Measurements from ENCODE around the gene ADGRF5. TPM values are rescaled to one million over a fixed set of nuclear protein-coding genes. Genes with fewer than 3 reads are reported as not detected.

ADGRF5 gene, protein sequence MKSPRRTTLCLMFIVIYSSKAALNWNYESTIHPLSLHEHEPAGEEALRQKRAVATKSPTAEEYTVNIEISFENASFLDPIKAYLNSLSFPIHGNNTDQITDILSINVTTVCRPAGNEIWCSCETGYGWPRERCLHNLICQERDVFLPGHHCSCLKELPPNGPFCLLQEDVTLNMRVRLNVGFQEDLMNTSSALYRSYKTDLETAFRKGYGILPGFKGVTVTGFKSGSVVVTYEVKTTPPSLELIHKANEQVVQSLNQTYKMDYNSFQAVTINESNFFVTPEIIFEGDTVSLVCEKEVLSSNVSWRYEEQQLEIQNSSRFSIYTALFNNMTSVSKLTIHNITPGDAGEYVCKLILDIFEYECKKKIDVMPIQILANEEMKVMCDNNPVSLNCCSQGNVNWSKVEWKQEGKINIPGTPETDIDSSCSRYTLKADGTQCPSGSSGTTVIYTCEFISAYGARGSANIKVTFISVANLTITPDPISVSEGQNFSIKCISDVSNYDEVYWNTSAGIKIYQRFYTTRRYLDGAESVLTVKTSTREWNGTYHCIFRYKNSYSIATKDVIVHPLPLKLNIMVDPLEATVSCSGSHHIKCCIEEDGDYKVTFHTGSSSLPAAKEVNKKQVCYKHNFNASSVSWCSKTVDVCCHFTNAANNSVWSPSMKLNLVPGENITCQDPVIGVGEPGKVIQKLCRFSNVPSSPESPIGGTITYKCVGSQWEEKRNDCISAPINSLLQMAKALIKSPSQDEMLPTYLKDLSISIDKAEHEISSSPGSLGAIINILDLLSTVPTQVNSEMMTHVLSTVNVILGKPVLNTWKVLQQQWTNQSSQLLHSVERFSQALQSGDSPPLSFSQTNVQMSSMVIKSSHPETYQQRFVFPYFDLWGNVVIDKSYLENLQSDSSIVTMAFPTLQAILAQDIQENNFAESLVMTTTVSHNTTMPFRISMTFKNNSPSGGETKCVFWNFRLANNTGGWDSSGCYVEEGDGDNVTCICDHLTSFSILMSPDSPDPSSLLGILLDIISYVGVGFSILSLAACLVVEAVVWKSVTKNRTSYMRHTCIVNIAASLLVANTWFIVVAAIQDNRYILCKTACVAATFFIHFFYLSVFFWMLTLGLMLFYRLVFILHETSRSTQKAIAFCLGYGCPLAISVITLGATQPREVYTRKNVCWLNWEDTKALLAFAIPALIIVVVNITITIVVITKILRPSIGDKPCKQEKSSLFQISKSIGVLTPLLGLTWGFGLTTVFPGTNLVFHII (N-terminal part only)
- not detected in 2 replicates for total RNA-seq (2014; rRNA removed; shearing (Covaris generic))
- polyA plus RNA-seq (2016; fragmentation: Nextera tagmentation; extraction: Ambion mirVana) = not detected in 2 replicates
- long read RNA-seq = 0 reads

DNA sequence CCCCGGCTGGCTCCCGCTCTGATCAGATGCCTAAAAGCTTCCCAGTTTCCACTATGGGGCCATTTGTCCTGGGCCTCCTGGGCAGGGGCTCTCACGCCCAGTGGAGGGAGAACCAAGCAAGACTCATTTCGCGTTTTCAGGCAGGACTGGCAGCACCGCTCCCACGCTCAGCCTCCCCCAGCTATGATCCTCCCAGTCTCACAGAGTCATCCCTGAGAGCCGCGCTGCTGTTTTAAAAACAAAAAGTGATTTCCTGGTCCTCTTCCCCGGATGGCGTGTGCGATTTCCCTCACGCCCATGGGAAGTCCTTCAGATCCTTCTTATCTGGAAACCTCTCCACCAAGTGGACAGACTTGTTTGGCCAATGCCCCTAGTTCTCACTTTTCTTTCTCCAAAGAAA, at the start of gene ADGRF5:
Gene ADGRF5, minus strand, starts transcription at position 208 of the 400 bp plus-strand sequence. CDS start 15,176 bp downstream, outside the sequence.
- no peaks in the 10 kb centered on the region; the same call in 1 of the 3 replicates for H3K4me1 Mint-ChIP-seq
- H2AFZ ChIP-seq = peak within 1 kb of the TSS; percentile 84
- no peak for ATAC-seq
- TF ChIP-seq POLR2AphosphoS5 (IDR thresholded peaks at IDR 0.05; ENCODE audit: low read depth) (no peak), EZH2 (IDR thresholded peaks at IDR 0.05; ENCODE audit: low read depth, unreplicated experiment) (no peak), CTCF (conservative IDR thresholded peaks at IDR 0.05; ENCODE audit: low read depth in 2 of 2) (no peak), JUNB (IDR thresholded peaks at IDR 0.05; ENCODE audit: unreplicated experiment) (no peak), REST (IDR thresholded peaks at IDR 0.05; ENCODE audit: unreplicated experiment) (no peak), ZNF331 (CRISPR knock-in tag; IDR thresholded peaks at IDR 0.05; ENCODE audit: low read depth) (no peak), STAT1 (IDR thresholded peaks at IDR 0.05; ENCODE audit: unreplicated experiment) (no peak), EZH2phosphoT487 (IDR thresholded peaks at IDR 0.05; ENCODE audit: unreplicated experiment) (no peak)
- TF ChIP-seq, protein P1, sequence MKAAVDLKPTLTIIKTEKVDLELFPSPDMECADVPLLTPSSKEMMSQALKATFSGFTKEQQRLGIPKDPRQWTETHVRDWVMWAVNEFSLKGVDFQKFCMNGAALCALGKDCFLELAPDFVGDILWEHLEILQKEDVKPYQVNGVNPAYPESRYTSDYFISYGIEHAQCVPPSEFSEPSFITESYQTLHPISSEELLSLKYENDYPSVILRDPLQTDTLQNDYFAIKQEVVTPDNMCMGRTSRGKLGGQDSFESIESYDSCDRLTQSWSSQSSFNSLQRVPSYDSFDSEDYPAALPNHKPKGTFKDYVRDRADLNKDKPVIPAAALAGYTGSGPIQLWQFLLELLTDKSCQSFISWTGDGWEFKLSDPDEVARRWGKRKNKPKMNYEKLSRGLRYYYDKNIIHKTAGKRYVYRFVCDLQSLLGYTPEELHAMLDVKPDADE (IDR thresholded peaks at IDR 0.05) = no peak
- TF ChIP-seq, protein P2, sequence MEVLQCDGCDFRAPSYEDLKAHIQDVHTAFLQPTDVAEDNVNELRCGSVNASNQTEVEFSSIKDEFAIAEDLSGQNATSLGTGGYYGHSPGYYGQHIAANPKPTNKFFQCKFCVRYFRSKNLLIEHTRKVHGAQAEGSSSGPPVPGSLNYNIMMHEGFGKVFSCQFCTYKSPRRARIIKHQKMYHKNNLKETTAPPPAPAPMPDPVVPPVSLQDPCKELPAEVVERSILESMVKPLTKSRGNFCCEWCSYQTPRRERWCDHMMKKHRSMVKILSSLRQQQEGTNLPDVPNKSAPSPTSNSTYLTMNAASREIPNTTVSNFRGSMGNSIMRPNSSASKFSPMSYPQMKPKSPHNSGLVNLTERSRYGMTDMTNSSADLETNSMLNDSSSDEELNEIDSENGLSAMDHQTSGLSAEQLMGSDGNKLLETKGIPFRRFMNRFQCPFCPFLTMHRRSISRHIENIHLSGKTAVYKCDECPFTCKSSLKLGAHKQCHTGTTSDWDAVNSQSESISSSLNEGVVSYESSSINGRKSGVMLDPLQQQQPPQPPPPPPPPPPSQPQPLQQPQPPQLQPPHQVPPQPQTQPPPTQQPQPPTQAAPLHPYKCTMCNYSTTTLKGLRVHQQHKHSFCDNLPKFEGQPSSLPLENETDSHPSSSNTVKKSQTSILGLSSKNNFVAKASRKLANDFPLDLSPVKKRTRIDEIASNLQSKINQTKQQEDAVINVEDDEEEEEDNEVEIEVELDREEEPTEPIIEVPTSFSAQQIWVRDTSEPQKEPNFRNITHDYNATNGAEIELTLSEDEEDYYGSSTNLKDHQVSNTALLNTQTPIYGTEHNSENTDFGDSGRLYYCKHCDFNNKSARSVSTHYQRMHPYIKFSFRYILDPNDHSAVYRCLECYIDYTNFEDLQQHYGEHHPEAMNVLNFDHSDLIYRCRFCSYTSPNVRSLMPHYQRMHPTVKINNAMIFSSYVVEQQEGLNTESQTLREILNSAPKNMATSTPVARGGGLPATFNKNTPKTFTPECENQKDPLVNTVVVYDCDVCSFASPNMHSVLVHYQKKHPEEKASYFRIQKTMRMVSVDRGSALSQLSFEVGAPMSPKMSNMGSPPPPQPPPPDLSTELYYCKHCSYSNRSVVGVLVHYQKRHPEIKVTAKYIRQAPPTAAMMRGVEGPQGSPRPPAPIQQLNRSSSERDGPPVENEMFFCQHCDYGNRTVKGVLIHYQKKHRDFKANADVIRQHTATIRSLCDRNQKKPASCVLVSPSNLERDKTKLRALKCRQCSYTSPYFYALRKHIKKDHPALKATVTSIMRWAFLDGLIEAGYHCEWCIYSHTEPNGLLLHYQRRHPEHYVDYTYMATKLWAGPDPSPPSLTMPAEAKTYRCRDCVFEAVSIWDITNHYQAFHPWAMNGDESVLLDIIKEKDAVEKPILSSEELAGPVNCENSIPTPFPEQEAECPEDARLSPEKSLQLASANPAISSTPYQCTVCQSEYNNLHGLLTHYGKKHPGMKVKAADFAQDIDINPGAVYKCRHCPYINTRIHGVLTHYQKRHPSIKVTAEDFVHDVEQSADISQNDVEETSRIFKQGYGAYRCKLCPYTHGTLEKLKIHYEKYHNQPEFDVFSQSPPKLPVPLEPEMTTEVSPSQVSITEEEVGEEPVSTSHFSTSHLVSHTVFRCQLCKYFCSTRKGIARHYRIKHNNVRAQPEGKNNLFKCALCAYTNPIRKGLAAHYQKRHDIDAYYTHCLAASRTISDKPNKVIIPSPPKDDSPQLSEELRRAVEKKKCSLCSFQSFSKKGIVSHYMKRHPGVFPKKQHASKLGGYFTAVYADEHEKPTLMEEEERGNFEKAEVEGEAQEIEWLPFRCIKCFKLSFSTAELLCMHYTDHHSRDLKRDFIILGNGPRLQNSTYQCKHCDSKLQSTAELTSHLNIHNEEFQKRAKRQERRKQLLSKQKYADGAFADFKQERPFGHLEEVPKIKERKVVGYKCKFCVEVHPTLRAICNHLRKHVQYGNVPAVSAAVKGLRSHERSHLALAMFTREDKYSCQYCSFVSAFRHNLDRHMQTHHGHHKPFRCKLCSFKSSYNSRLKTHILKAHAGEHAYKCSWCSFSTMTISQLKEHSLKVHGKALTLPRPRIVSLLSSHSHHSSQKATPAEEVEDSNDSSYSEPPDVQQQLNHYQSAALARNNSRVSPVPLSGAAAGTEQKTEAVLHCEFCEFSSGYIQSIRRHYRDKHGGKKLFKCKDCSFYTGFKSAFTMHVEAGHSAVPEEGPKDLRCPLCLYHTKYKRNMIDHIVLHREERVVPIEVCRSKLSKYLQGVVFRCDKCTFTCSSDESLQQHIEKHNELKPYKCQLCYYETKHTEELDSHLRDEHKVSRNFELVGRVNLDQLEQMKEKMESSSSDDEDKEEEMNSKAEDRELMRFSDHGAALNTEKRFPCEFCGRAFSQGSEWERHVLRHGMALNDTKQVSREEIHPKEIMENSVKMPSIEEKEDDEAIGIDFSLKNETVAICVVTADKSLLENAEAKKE (CRISPR knock-in tag; IDR thresholded peaks at IDR 0.05) = no peak

More for the DNA sequence above, at the start of gene ADGRF5:
- DNase-seq (ENCODE audit: low spot score) = no peak
- Histone ChIP-seq H3K79me2 (replicated peaks; ENCODE audit: insufficient read depth) (no peaks in the 10 kb centered on the region), H3K36me3 (ENCODE audit: insufficient read depth) (no peaks in the 10 kb centered on the region), H4K20me1 (replicated peaks; ENCODE audit: insufficient read depth) (no peaks in the 10 kb centered on the region), H3K4me3 (no peak within 1 kb of the TSS), H3K27ac (ENCODE audit: low read depth) (no peak within 1 kb of the TSS), H3K4me2 (no peak within 1 kb of the TSS), H3K4me1 (ENCODE audit: insufficient read depth) (no peaks in the 10 kb centered on the region), H3F3A (replicated peaks; ENCODE audit: low read depth) (no peaks in the 10 kb centered on the region), H3K9me2 (ENCODE audit: insufficient read depth) (no peaks in the 10 kb centered on the region), H3K27me3 (ENCODE audit: insufficient read depth) (no peaks in the 10 kb centered on the region)
- H3K9me3 Mint-ChIP-seq = no peaks in the 10 kb centered on the region
- peaks cover 5% of the 10 kb centered on the region for H3K27me3 Mint-ChIP-seq (ENCODE audit: insufficient read depth, low read depth, poor library complexity)
- H3K27ac Mint-ChIP-seq = no peak within 1 kb of the TSS
- H3K36me3 Mint-ChIP-seq (ENCODE audit: low read depth) = no peaks in the 10 kb centered on the region
- H3K4me3 Mint-ChIP-seq = no peak within 1 kb of the TSS

Measured in GM23338 (cell line).